AG09319 (cell line): Measurements from ENCODE around the gene GRIP1.

Source experiments
- DNase-seq: peaks from one replicate; pipeline ENCODE4 v3.0.0-alpha.2; 2010; ENCODE audit warnings: low read depth; ENCODE audit errors: extremely low read depth
- CTCF ChIP-seq: IDR thresholded peaks from 2 replicates; pipeline ENCODE4 v1.5.1; 2011; ENCODE audit warnings: low read depth, mild to moderate bottlenecking, inconsistent platforms, low read length, moderate library complexity

Gene GRIP1

DNA sequence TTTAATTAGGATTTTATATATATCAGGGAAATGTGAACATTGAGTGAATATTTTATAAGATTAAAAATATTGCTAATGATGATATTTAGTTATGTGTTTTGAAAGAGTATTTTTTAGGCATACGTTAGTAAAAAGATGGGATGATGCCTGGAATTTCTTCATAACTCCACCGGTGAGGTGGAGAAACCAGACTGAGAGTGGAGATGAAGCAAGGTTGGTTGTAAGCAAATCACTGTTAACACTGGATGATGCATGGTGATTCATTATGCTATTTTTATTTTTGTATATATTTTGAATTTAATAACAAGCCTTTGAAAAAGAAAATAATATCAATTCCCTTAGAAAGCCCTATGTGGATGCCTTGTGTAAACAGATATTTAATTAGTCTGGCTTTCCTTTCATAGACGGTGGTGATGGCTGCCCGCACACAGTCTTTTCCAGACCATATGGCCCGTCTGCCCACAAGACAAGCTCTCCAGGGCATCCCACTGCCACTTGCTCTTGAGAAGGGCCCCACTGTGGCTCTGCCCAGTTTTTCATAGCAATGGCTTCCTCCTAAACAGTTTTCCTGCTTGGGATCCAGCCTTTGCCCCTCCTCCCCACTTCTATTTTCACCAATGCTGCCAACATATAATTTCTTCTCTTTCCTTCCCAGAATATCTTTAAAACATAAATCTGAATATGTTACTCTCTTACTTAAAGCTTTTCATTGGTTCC is 281.1 kb downstream of the GRIP1 start:
- no peak for TF ChIP-seq CTCF
- DNase-seq, result no peak

DNA sequence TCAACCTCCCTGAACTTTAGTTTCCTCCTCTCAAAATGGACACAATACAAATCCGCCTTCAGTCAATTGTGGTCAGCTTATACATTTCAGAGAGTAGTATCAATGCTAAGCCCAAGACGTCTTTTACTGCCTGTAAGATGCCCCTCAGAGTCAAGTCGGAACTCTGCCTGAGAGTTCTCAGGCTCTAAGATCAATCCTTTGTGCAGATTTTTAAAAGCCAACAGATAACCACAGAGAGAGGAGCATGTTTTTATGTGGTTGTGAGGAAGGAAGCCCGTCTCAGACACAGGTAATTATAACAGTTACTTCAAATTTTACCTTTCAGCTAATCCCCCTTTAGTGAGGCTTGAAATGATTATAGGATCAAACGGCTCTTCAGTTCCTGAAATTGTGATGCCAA is 285.0 kb downstream of the GRIP1 start:
- no peak for DNase-seq
- TF ChIP-seq CTCF, result no peak

GRCh38 chr12:66392266-66392915 is 286.5 kb downstream of the GRIP1 start:
- TF ChIP-seq CTCF, result no peak
- DNase-seq, result no peak

GRCh38 chr12:66388517-66388916 is 290.4 kb downstream of the GRIP1 start:
- DNase-seq, result no peak
- TF ChIP-seq CTCF, result no peak

DNA sequence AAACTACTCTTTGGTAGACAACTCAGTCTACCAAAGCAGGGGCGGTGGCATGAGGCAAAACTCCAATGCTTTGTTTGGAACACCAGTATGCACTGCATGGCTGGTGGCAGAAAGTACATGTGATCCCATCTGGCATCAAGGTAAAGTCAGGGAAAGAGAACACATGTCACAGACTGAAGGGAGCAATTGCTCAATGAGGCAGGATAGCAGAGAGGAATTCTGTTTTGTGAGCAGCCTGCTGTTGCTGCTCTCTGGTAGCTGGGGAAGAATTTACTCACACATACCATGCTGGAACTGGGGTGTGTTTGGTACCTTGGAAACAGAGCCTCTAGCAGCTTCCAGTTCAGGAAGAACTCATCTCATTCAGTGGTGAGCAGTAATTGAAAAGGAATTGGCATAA is 291.8 kb downstream of the GRIP1 start:
- TF ChIP-seq CTCF, result no peak
- DNase-seq, result no peak

DNA sequence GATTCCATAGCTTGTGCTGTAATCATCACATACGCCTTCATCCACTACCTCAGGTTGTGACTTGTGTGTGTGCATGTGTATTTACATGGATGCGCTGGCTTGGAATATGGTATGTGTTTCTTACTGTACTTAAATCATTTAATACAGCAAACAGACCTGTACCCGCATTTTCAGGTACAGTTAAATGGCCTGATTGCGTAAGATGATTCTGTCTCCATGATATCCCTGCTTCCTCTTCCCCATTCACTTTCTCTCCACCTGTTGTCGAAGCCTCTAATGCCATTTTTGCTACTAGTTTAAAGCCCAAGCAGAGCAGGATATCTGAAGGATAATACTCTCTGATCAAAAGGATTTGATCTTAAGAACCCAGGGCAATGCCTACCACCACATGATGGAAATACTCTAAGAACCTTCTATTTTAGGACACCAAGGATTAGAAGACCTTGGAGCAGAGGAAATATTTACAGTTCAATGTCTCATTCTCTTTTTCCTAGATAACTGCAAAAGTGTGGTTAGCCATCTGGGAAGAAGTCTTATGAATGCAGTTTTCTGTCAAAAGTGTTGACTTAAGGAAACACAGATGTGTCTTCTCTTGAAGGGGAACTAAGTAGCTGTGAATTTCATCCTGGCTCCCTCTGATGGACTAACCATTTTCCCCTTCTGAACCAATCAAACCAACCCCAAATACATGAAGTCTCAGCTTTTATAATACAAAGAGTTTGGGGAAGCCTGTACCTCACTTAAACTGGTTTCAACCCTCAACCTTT is 297.9 kb downstream of the GRIP1 start:
- TF ChIP-seq CTCF, result no peak
- no peak for DNase-seq

DNA sequence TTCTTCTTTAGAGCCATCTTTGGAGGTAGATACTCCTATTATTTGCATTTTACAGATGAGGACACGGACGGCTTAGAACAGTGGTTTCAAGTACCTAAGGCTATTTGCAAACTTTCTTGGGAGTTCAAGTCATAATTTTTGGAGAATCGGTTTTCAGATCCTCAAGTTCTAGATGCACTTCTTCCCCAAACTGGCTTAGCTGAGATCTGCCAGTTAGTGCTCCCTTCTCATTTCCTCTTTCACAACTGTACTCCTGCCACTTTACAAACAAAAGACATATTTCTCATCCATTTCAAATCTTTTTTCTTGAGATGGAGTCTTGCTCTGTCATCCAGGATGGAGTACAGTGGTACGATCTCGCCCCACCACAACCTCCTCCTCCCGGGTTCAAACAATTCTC is 299.3 kb downstream of the GRIP1 start:
- DNase-seq, result no peak
- TF ChIP-seq CTCF, result no peak
